K562 (cell line): ENCODE data around the gene TMEM129. TPM values are rescaled to one million over a fixed set of nuclear protein-coding genes. Genes with fewer than 3 reads are reported as not detected.

Experiments used
- E2F1 ChIP-seq: sonication (generic); formaldehyde crosslinking; IDR thresholded peaks from 2 replicates; pipeline ENCODE4 v1.8.1; 2023; ENCODE audit warnings: mild to moderate bottlenecking, missing genetic modification reagents, moderate library complexity
- FOXK1 ChIP-seq: sonication (generic); formaldehyde crosslinking; IDR thresholded peaks from 2 replicates; pipeline ENCODE4 v1.8.0; 2022; ENCODE audit warnings: missing genetic modification reagents, mild to moderate bottlenecking, borderline replicate concordance
- FOXM1 ChIP-seq, 2 experiments: fragments of 450-650 bp in 1 of 2; sonication (generic) in 1 of 2; formaldehyde crosslinking in 1 of 2; IDR thresholded peaks; 2 replicates each; pipeline versions ENCODE4 v1.6.1 to v1.9.0; 2017 to 2022; ENCODE audit warnings: low read depth in 2 of 2, mild to moderate bottlenecking in 2 of 2, missing genetic modification reagents in 1 of 2, moderate library complexity in 1 of 2
- FUS ChIP-seq: fragments of 200-400 bp; formaldehyde crosslinking; optimal IDR thresholded peaks from 2 replicates; pipeline ENCODE3; 2017; ENCODE audit warnings: low read depth, low read length
- HCFC1 ChIP-seq: IDR thresholded peaks from 2 replicates; pipeline ENCODE4 v1.6.1; 2012; ENCODE audit warnings: low read depth, low read length, improper control_type of control experiment
- HMG20B ChIP-seq: fragments of 250-450 bp; sonication (Bioruptor Pico); IDR thresholded peaks from 2 replicates; pipeline ENCODE4 v1.5.0; 2021; ENCODE audit warnings: mild to moderate bottlenecking
- HMGN3 ChIP-seq: IDR thresholded peaks from 2 replicates; pipeline ENCODE4 v1.6.1; 2011; ENCODE audit warnings: borderline replicate concordance, low read depth, mild to moderate bottlenecking, mixed read lengths, low read length; ENCODE audit not compliant: insufficient read length; ENCODE audit errors: extremely low read depth
- HSF4 ChIP-seq: fragments of 250-450 bp; sonication (Bioruptor Pico); IDR thresholded peaks from 2 replicates; pipeline ENCODE4 v2.1.2; 2022; ENCODE audit warnings: mild to moderate bottlenecking, moderate library complexity, borderline replicate concordance
- ID3 ChIP-seq, 2 experiments: fragments of 250-450 bp in 1 of 2; fragments of 450-650 bp in 1 of 2; sonication (Bioruptor Pico) in 1 of 2; IDR thresholded peaks; 2 replicates each; pipeline versions ENCODE4 v1.6.1 to v1.8.0; 2016 to 2021; ENCODE audit warnings: mild to moderate bottlenecking in 2 of 2, moderate library complexity in 2 of 2, missing compliant biosample characterization in 1 of 2, missing genetic modification characterization in 1 of 2
- MAX ChIP-seq: sonication (generic); formaldehyde crosslinking; IDR thresholded peaks from 2 replicates; pipeline ENCODE4 v1.9.0; 2022; ENCODE audit warnings: mild to moderate bottlenecking, missing genetic modification reagents
- MAZ ChIP-seq, 2 experiments: fragments of 450-650 bp in 1 of 2; sonication (generic) in 1 of 2; formaldehyde crosslinking; IDR thresholded peaks in 1 of 2; conservative IDR thresholded peaks in 1 of 2; 2 replicates each; pipeline versions ENCODE4 v1.4.0 to v1.5.0; 2020; ENCODE audit warnings: mild to moderate bottlenecking in 1 of 2, missing genetic modification reagents in 1 of 2
- MLLT1 ChIP-seq, 2 experiments: fragments of 450-650 bp; IDR thresholded peaks; 2 replicates each; pipeline ENCODE4 v1.6.1; 2016
- MYBL2 ChIP-seq, 2 experiments: fragments of 450-650 bp in 1 of 2; sonication (generic) in 1 of 2; formaldehyde crosslinking in 1 of 2; IDR thresholded peaks; 2 replicates each; pipeline versions ENCODE4 v1.6.1 to v1.8.1; 2017 to 2022; ENCODE audit warnings: borderline replicate concordance in 1 of 2, inconsistent platforms in 1 of 2, low read depth in 1 of 2, mild to moderate bottlenecking in 1 of 2, missing genetic modification reagents in 1 of 2, moderate library complexity in 1 of 2
- NCOA1 ChIP-seq: fragments of 450-650 bp; IDR thresholded peaks from 2 replicates; pipeline ENCODE4 v1.6.1; 2016; ENCODE audit warnings: low read depth
- NELFE ChIP-seq: IDR thresholded peaks from 2 replicates; pipeline ENCODE4 v1.6.1; 2011; ENCODE audit warnings: mild to moderate bottlenecking; ENCODE audit not compliant: insufficient read depth, insufficient read length
- PML ChIP-seq: IDR thresholded peaks from 2 replicates; pipeline ENCODE4 v1.6.1; 2012; ENCODE audit warnings: low read length, inconsistent platforms
- RCOR1 ChIP-seq, 2 experiments: IDR thresholded peaks; 2 replicates each; pipeline ENCODE4 v1.6.1; 2012; ENCODE audit warnings: low read depth in 2 of 2, low read length in 2 of 2, borderline replicate concordance in 1 of 2, improper control_type of control experiment in 1 of 2
- SIN3B ChIP-seq: fragments of 450-650 bp; IDR thresholded peaks from 2 replicates; pipeline ENCODE4 v1.6.1; 2017; ENCODE audit warnings: low read depth, mild to moderate bottlenecking, moderate library complexity
- STAG1 ChIP-seq: sonication (generic); formaldehyde crosslinking; IDR thresholded peaks from 2 replicates; pipeline ENCODE4 v1.5.0; 2020; ENCODE audit warnings: missing genetic modification reagents, borderline replicate concordance
- THRAP3 ChIP-seq: fragments of 450-650 bp; IDR thresholded peaks from 2 replicates; pipeline ENCODE4 v1.6.1; 2016; ENCODE audit warnings: mild to moderate bottlenecking, inconsistent platforms, borderline replicate concordance
- ZBTB43 ChIP-seq: sonication (generic); formaldehyde crosslinking; IDR thresholded peaks from 2 replicates; pipeline ENCODE4 v1.8.0; 2023; ENCODE audit warnings: mild to moderate bottlenecking, missing genetic modification reagents
- ZNF561 ChIP-seq: fragments of 450-650 bp; formaldehyde crosslinking; conservative IDR thresholded peaks from 2 replicates; pipeline ENCODE4 v1.4.0; 2020; ENCODE audit warnings: mild to moderate bottlenecking, moderate library complexity
- ZNF699 ChIP-seq: fragments of 250-450 bp; sonication (Bioruptor Pico); IDR thresholded peaks from 2 replicates; pipeline ENCODE4 v1.8.0; 2021; ENCODE audit warnings: mild to moderate bottlenecking, moderate library complexity; ENCODE audit not compliant: insufficient replicate concordance
- polyA plus RNA-seq, 8 experiments: library from polyadenylated mRNA; depleted of rRNA in 4 of 8; stranded (reverse) in 5 of 8; unstranded in 3 of 8; fragments of >200 nt; fragmentation: Nextera tagmentation in 2 of 8; fragmentation: Illumina TruSeq in 1 of 8; extraction: Ambion mirVana in 2 of 8; extraction: Trizol in 1 of 8; gene quantifications; 2 replicates each; pipeline versions ENCODE4 v1.2.1 to v1.2.3, GENCODE V29; 2011 to 2014; ENCODE audit warnings: inconsistent platforms in 1 of 8, missing spikeins in 1 of 8
- total RNA-seq, 7 experiments: library from RNA; depleted of rRNA in 6 of 7; stranded (reverse); fragments of >200 nt in 6 of 7; fragmentation: Illumina TruSeq in 2 of 7; extraction: Trizol in 2 of 7; gene quantifications; 2 replicates each; pipeline versions ENCODE4 v1.2.1 to v1.2.3, GENCODE V29; 2011 to 2021; ENCODE audit warnings: low replicate concordance in 1 of 7

The TMEM129 gene
- total and polyA plus RNA-seq, 9 of the 15 experiments (the other 6 are each of a cell fraction or from before 2014, with no cell fraction given): 0.34 to 47.2 (median 18.8) TPM

GRCh38 chr4:1746265-1746691, 25.2 kb upstream of the TMEM129 start (continued):
- TF ChIP-seq FOXM1 (IDR thresholded peaks at IDR 0.05; ENCODE audit: low read depth): no peak
- TF ChIP-seq FOXM1 (CRISPR knock-in tag; IDR thresholded peaks at IDR 0.05; ENCODE audit: low read depth): no peak
- peak; percentile 59; the same call in 1 of the 2 replicates for TF ChIP-seq FOXK1 (CRISPR knock-in tag)
- no peak for TF ChIP-seq PML
- TF ChIP-seq STAG1 (CRISPR knock-in tag): peak; percentile 65; the same call in 1 of the 2 replicates
- no peak for TF ChIP-seq HMGN3
- TF ChIP-seq ZNF699 (CRISPR knock-in tag): no peak
- TF ChIP-seq HCFC1: peak; percentile 30; the same call in 1 of the 2 replicates
- peak; percentile 18 to 67; a peak in 2 of 4 replicates for TF ChIP-seq MAZ (CRISPR knock-in tag; conservative IDR thresholded peaks at IDR 0.05 in 1 of 2, IDR thresholded peaks at IDR 0.05 in 1 of 2)
- TF ChIP-seq E2F1 (CRISPR knock-in tag): no peak
- no peak for TF ChIP-seq ZNF561 (CRISPR knock-in tag)
- no peak for TF ChIP-seq MYBL2 (IDR thresholded peaks at IDR 0.05; ENCODE audit: low read depth)
- TF ChIP-seq MYBL2 (CRISPR knock-in tag; IDR thresholded peaks at IDR 0.05; ENCODE audit: borderline replicate concordance): no peak
- TF ChIP-seq SIN3B: no peak
- no peak for TF ChIP-seq NCOA1
- TF ChIP-seq NELFE: no peak
- TF ChIP-seq MLLT1 (IDR thresholded peaks at IDR 0.05): no peak
- no peak for TF ChIP-seq RCOR1 (IDR thresholded peaks at IDR 0.05; ENCODE audit: borderline replicate concordance in 1 of 2, low read depth in 2 of 2, low read length in 2 of 2)
- TF ChIP-seq HMG20B: no peak
- TF ChIP-seq ID3 (CRISPR knock-in tag; IDR thresholded peaks at IDR 0.05): no peak
- no peak for TF ChIP-seq ID3 (tag; IDR thresholded peaks at IDR 0.05)
- TF ChIP-seq THRAP3: no peak
- no peak for TF ChIP-seq FUS
- peak; percentile 74 for TF ChIP-seq MAX (CRISPR knock-in tag)
- TF ChIP-seq ZBTB43 (CRISPR knock-in tag): no peak
- TF ChIP-seq HSF4 (CRISPR knock-in tag): no peak
